ENCODE data around the gene MCRIP1. TPM values are rescaled to one million over a fixed set of nuclear protein-coding genes. Genes with fewer than 3 reads are reported as not detected.

Gene MCRIP1
- total and polyA plus RNA-seq, 2 of the 13 experiments (the other 11 are each of a cell fraction or from before 2014, with no cell fraction given) = 79.7 to 84.9 TPM

- TF ChIP-seq ZBTB40 (IDR thresholded peaks at IDR 0.05) = no peak
- TF ChIP-seq ZBTB40 (CRISPR knock-in tag; IDR thresholded peaks at IDR 0.05) = peak; percentile 89
- peak; percentile 94; the same call in 1 of the 2 replicates for TF ChIP-seq ZNF75D (CRISPR knock-in tag; IDR thresholded peaks at IDR 0.05; ENCODE audit: borderline replicate concordance)
- no peak for TF ChIP-seq SP1 (IDR thresholded peaks at IDR 0.05)
- TF ChIP-seq SP1 (CRISPR knock-in tag; IDR thresholded peaks at IDR 0.05) = peak; percentile 45
- peak; percentile 60; the same call in 1 of the 2 replicates for TF ChIP-seq TOE1 (CRISPR knock-in tag; IDR thresholded peaks at IDR 0.05)
- peak; percentile 99 for TF ChIP-seq ZNF615 (CRISPR knock-in tag; IDR thresholded peaks at IDR 0.05; ENCODE audit: borderline replicate concordance)
- TF ChIP-seq YEATS2 (CRISPR knock-in tag; IDR thresholded peaks at IDR 0.05; ENCODE audit: borderline replicate concordance) = peak; percentile 56
- peak; percentile 77 for TF ChIP-seq ZNF331 (CRISPR knock-in tag; IDR thresholded peaks at IDR 0.05)
- TF ChIP-seq ZNF446 (CRISPR knock-in tag; IDR thresholded peaks at IDR 0.05) = no peak
- no peak for TF ChIP-seq HNF1A (IDR thresholded peaks at IDR 0.05; ENCODE audit: low read depth)
- no peak; the same call in 1 of the 2 replicates for TF ChIP-seq HNF1A (CRISPR knock-in tag; IDR thresholded peaks at IDR 0.05; ENCODE audit: borderline replicate concordance)
- no peak for TF ChIP-seq JARID2 (CRISPR knock-in tag; IDR thresholded peaks at IDR 0.05; ENCODE audit: insufficient replicate concordance)
- TF ChIP-seq XRCC5 (optimal IDR thresholded peaks at IDR 0.05; ENCODE audit: low read length) = peak; percentile 48
- TF ChIP-seq ZNF432 (CRISPR knock-in tag; IDR thresholded peaks at IDR 0.05; ENCODE audit: borderline replicate concordance) = peak; percentile 52; the same call in 1 of the 2 replicates
- TF ChIP-seq NCOA1 (CRISPR knock-in tag; IDR thresholded peaks at IDR 0.05) = peak; percentile 97
- TF ChIP-seq ZBTB21 (CRISPR knock-in tag; IDR thresholded peaks at IDR 0.05) = no peak; the same call in none of the 2 replicates
Observed at GRCh38 chr17:81833160-81833920, at the start of gene MCRIP1 (continued).
